Activated naive CD4-positive, alpha-beta T cell treated with anti-CD3 and anti-CD28 coated beads for 36 hours (primary cell): ENCODE data around the gene CCDC69. TPM values are rescaled to one million over a fixed set of nuclear protein-coding genes. Genes with fewer than 3 reads are reported as not detected.

Source experiments
- CTCF ChIA-PET: fragments of 350-600 bp; sonication (Branson Sonifier 250); formaldehyde crosslinking; loops from one replicate; lab custom pipeline; 2021; ENCODE audit warnings: antibody characterized with exemption; lab: Charles Lee
- DNase-seq: peaks from one replicate; pipeline ENCODE4 v3.0.0-alpha.2; 2020
- H3K27ac Mint-ChIP-seq: one replicate; pipeline ENCODE4 v1.8.0; 2021; ENCODE audit warnings: mild to moderate bottlenecking, mixed read lengths
- H3K27me3 Mint-ChIP-seq: one replicate; pipeline ENCODE4 v1.8.0; 2021; ENCODE audit warnings: low read depth, mixed read lengths
- H3K36me3 Mint-ChIP-seq: one replicate; pipeline ENCODE4 v1.8.0; 2021; ENCODE audit warnings: low read depth, mixed read lengths
- H3K4me1 Mint-ChIP-seq: one replicate; pipeline ENCODE4 v1.8.0; 2021; ENCODE audit warnings: low read depth, mixed read lengths
- H3K4me3 Mint-ChIP-seq: one replicate; pipeline ENCODE4 v1.8.0; 2021; ENCODE audit warnings: mild to moderate bottlenecking, moderate library complexity, mixed read lengths
- H3K9me3 Mint-ChIP-seq: one replicate; pipeline ENCODE4 v1.8.0; 2021; ENCODE audit warnings: mixed read lengths
- intact Hi-C: fragments of 100-400 bp; cut with micrococcal nuclease; formaldehyde crosslinking; loops from one replicate; pipeline ENCODE4 v1.15.1; 2023
- total RNA-seq, 2 experiments: library from RNA; stranded (reverse); gene quantifications; one replicate each; pipeline ENCODE4 v1.2.3, GENCODE V29; 2021

CCDC69 gene
- total RNA-seq, 2 experiments from 2014 or later, result 15.5 to 18.5 TPM

- no peaks in the 10 kb centered on the region for H3K27me3 Mint-ChIP-seq
- peaks cover 60% of the 10 kb centered on the region for H3K36me3 Mint-ChIP-seq
- H3K4me1 Mint-ChIP-seq, result peaks cover 70% of the 10 kb centered on the region
- CTCF ChIA-PET, result interaction anchor here (0.6 to 2.1 kb wide), 5 partner anchors 10 to 347 kb away, joined by 3 to 7 read pairs (median 4); partner anchors contain the start of gene ANXA6
- H3K9me3 Mint-ChIP-seq, result no peaks in the 10 kb centered on the region
- no peak for DNase-seq
- intact Hi-C loops, result no loop called here
- H3K27ac Mint-ChIP-seq, result peak overlapping the region; percentile 72
- H3K4me3 Mint-ChIP-seq, result no peak overlapping the region
Observed at GRCh38 chr5:151134228-151134627, 89.7 kb downstream of the CCDC69 start.

- DNase-seq, result no peak
- CTCF ChIA-PET, result interaction anchor here (0.6 to 12.1 kb wide), 5 partner anchors 9 to 110 kb away, joined by 3 to 392 read pairs (median 3); no protein-coding TSS in a partner anchor
- H3K4me1 Mint-ChIP-seq, result peaks cover 69% of the 10 kb centered on the region
- H3K27ac Mint-ChIP-seq, result no peak overlapping the region
- H3K36me3 Mint-ChIP-seq, result peaks cover 57% of the 10 kb centered on the region
- no peak overlapping the region for H3K4me3 Mint-ChIP-seq
- intact Hi-C loops, result no loop called here
- H3K9me3 Mint-ChIP-seq, result no peaks in the 10 kb centered on the region
- no peaks in the 10 kb centered on the region for H3K27me3 Mint-ChIP-seq
Observed at GRCh38 chr5:151132963-151133362, 90.9 kb downstream of the CCDC69 start.

Other genes starting within 250 kb of the CCDC69 start
- not detected for gene GPX3, start 203.5 kb downstream of the CCDC69 start, total RNA-seq
- 100 to 1,000 TPM; 238 to 263 TPM for gene TNIP1, start 143.1 kb downstream of the CCDC69 start, total RNA-seq
- gene ANXA6, start 66.3 kb downstream of the CCDC69 start, total RNA-seq, result 100 to 1,000 TPM; 272 to 284 TPM
- gene GM2A, start 29.1 kb upstream of the CCDC69 start, total RNA-seq, result 10 to 100 TPM; 21.1 to 21.8 TPM
- gene SLC36A3, start 79.7 kb upstream of the CCDC69 start, total RNA-seq, result not detected
- gene SLC36A2, start 123.5 kb upstream of the CCDC69 start, total RNA-seq, result not detected
- 1 to 10 TPM; 2.6 to 3.1 TPM for gene SLC36A1, start 223.5 kb upstream of the CCDC69 start, total RNA-seq